ENCODE results near the gene SMARCD3. TPM values are rescaled to one million over a fixed set of nuclear protein-coding genes. Genes with fewer than 3 reads are reported as not detected.

SMARCD3 gene
- polyA plus RNA-seq, 1 donor from 2014 or later: 199 TPM

DNA sequence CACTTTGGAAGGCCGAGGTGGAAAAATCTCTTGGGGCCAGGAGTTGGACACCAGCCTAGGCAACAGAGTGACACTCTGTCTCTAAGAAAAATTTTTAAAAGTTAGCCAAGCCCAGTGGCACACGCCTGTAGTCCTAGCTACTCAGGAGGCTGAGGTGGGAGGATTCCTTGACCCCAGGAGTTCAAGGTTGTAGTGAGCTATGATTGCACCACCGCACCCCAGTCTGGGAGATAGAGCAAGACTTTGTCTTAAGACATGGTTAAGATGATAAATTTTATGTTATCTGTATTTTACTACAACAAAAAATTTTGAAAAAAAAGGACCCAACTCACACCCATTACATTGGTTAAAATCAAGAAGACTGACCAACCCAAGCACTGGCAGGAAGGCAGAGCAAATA lies 44.4 kb upstream of the SMARCD3 start:
- Histone ChIP-seq H3K4me2 (ENCODE audit: low read length) (no peak overlapping the region), H4K20me1 (ENCODE audit: insufficient read depth) (no peaks in the 10 kb centered on the region), H2AFZ (ENCODE audit: low read depth, low read length) (no peak overlapping the region), H3K27ac (ENCODE audit: low read length) (no peak overlapping the region), H3K9me2 (ENCODE audit: insufficient read depth, low read length) (no peaks in the 10 kb centered on the region), H3F3A (ENCODE audit: insufficient read depth, low read length, poor library complexity, severe bottlenecking) (no peaks in the 10 kb centered on the region), H3K9me3 (ENCODE audit: low read length) (no peaks in the 10 kb centered on the region), H3K79me2 (replicated peaks; ENCODE audit: insufficient read depth, low read length) (no peaks in the 10 kb centered on the region), H3K36me3 (ENCODE audit: insufficient read depth, low read length) (no peaks in the 10 kb centered on the region), H3K4me3 (ENCODE audit: low read length) (no peak overlapping the region), H3K9ac (ENCODE audit: low read length) (no peak overlapping the region), H3K27me3 (ENCODE audit: insufficient read depth, low read depth, low read length) (no peaks in the 10 kb centered on the region)
- TF ChIP-seq RAD21 (conservative IDR thresholded peaks at IDR 0.05): no peak
- no peak for TF ChIP-seq EP300 (conservative IDR thresholded peaks at IDR 0.05; ENCODE audit: poor library complexity, severe bottlenecking)
- TF ChIP-seq, protein P1, sequence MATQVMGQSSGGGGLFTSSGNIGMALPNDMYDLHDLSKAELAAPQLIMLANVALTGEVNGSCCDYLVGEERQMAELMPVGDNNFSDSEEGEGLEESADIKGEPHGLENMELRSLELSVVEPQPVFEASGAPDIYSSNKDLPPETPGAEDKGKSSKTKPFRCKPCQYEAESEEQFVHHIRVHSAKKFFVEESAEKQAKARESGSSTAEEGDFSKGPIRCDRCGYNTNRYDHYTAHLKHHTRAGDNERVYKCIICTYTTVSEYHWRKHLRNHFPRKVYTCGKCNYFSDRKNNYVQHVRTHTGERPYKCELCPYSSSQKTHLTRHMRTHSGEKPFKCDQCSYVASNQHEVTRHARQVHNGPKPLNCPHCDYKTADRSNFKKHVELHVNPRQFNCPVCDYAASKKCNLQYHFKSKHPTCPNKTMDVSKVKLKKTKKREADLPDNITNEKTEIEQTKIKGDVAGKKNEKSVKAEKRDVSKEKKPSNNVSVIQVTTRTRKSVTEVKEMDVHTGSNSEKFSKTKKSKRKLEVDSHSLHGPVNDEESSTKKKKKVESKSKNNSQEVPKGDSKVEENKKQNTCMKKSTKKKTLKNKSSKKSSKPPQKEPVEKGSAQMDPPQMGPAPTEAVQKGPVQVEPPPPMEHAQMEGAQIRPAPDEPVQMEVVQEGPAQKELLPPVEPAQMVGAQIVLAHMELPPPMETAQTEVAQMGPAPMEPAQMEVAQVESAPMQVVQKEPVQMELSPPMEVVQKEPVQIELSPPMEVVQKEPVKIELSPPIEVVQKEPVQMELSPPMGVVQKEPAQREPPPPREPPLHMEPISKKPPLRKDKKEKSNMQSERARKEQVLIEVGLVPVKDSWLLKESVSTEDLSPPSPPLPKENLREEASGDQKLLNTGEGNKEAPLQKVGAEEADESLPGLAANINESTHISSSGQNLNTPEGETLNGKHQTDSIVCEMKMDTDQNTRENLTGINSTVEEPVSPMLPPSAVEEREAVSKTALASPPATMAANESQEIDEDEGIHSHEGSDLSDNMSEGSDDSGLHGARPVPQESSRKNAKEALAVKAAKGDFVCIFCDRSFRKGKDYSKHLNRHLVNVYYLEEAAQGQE (IDR thresholded peaks at IDR 0.05; ENCODE audit: borderline replicate concordance): no peak
- no peak for TF ChIP-seq CTCF (IDR thresholded peaks at IDR 0.05; ENCODE audit: poor library complexity, severe bottlenecking)
- no peak for TF ChIP-seq MXI1 (conservative IDR thresholded peaks at IDR 0.05; ENCODE audit: poor library complexity, severe bottlenecking)
- no peak for TF ChIP-seq EZH2 (IDR thresholded peaks at IDR 0.05; ENCODE audit: borderline replicate concordance, insufficient read depth, low read length, poor library complexity, severe bottlenecking)
- TF ChIP-seq TAF1 (IDR thresholded peaks at IDR 0.05; ENCODE audit: low read depth): no peak
- no peak for TF ChIP-seq SMC3 (conservative IDR thresholded peaks at IDR 0.05; ENCODE audit: poor library complexity)
- no peak for TF ChIP-seq POLR2AphosphoS5 (IDR thresholded peaks at IDR 0.05)

GRCh38 chr7:151291206-151291605 lies 42.7 kb upstream of the SMARCD3 start:
- Histone ChIP-seq H3K9ac (ENCODE audit: low read length) (no peak overlapping the region), H3F3A (ENCODE audit: insufficient read depth, low read length, poor library complexity, severe bottlenecking) (no peaks in the 10 kb centered on the region), H3K36me3 (ENCODE audit: insufficient read depth, low read length) (no peaks in the 10 kb centered on the region), H3K27me3 (ENCODE audit: insufficient read depth, low read depth, low read length) (no peaks in the 10 kb centered on the region), H3K79me2 (replicated peaks; ENCODE audit: insufficient read depth, low read length) (no peaks in the 10 kb centered on the region), H3K9me3 (ENCODE audit: low read length) (no peaks in the 10 kb centered on the region), H2AFZ (ENCODE audit: low read depth, low read length) (no peak overlapping the region), H3K4me3 (ENCODE audit: low read length) (no peak overlapping the region), H4K20me1 (ENCODE audit: insufficient read depth) (no peaks in the 10 kb centered on the region), H3K9me2 (ENCODE audit: insufficient read depth, low read length) (no peaks in the 10 kb centered on the region), H3K4me2 (ENCODE audit: low read length) (no peak overlapping the region), H3K27ac (ENCODE audit: low read length) (no peak overlapping the region)
- no peak for TF ChIP-seq POLR2AphosphoS5 (IDR thresholded peaks at IDR 0.05)

- Histone ChIP-seq H3K4me3 (ENCODE audit: low read length) (no peak overlapping the region), H3K4me2 (ENCODE audit: low read length) (no peak overlapping the region), H3K9ac (ENCODE audit: low read length) (no peak overlapping the region), H3K27ac (ENCODE audit: low read length) (no peak overlapping the region), H3K36me3 (ENCODE audit: insufficient read depth, low read length) (no peaks in the 10 kb centered on the region), H3K9me2 (ENCODE audit: insufficient read depth, low read length) (no peaks in the 10 kb centered on the region), H3K27me3 (ENCODE audit: insufficient read depth, low read depth, low read length) (no peaks in the 10 kb centered on the region), H3K79me2 (replicated peaks; ENCODE audit: insufficient read depth, low read length) (no peaks in the 10 kb centered on the region), H4K20me1 (ENCODE audit: insufficient read depth) (no peaks in the 10 kb centered on the region), H3F3A (ENCODE audit: insufficient read depth, low read length, poor library complexity, severe bottlenecking) (no peaks in the 10 kb centered on the region), H3K9me3 (ENCODE audit: low read length) (no peaks in the 10 kb centered on the region), H2AFZ (ENCODE audit: low read depth, low read length) (no peak overlapping the region)
- TF ChIP-seq MXI1 (conservative IDR thresholded peaks at IDR 0.05; ENCODE audit: poor library complexity, severe bottlenecking): no peak
- TF ChIP-seq TAF1 (IDR thresholded peaks at IDR 0.05; ENCODE audit: low read depth): no peak
- no peak for TF ChIP-seq POLR2AphosphoS5 (IDR thresholded peaks at IDR 0.05)
- no peak for TF ChIP-seq SMC3 (conservative IDR thresholded peaks at IDR 0.05; ENCODE audit: poor library complexity)
- no peak for TF ChIP-seq CTCF (IDR thresholded peaks at IDR 0.05; ENCODE audit: poor library complexity, severe bottlenecking)
- TF ChIP-seq EP300 (conservative IDR thresholded peaks at IDR 0.05; ENCODE audit: poor library complexity, severe bottlenecking): no peak
- no peak for TF ChIP-seq RAD21 (conservative IDR thresholded peaks at IDR 0.05)
- TF ChIP-seq, protein P1 (IDR thresholded peaks at IDR 0.05; ENCODE audit: borderline replicate concordance): no peak
- TF ChIP-seq EZH2 (IDR thresholded peaks at IDR 0.05; ENCODE audit: borderline replicate concordance, insufficient read depth, low read length, poor library complexity, severe bottlenecking): no peak
Measured at GRCh38 chr7:151290355-151290760, 41.9 kb upstream of the SMARCD3 start.
